IMR-90 (cell line): ENCODE data around the gene PDCD6IP. TPM values are rescaled to one million over a fixed set of nuclear protein-coding genes. Genes with fewer than 3 reads are reported as not detected.

ENCODE experiments used
- ATAC-seq: fragments of 200-7000 bp; cut with Tn5 transposase; 2 replicates; pipeline ENCODE4 v1.9.1; 2020; ENCODE audit warnings: low read depth, mild to moderate bottlenecking, moderate library complexity
- BruUV-seq: library from RNA; stranded (reverse); fragments of 400-500 nt; replicated peaks from 2 replicates; lab custom pipeline; 2021; lab: Mats Ljungman, UMichigan
- CTCF ChIA-PET: fragments of 300-600 bp; formaldehyde crosslinking; extraction: SDS; loops from one replicate; lab custom pipeline; 2021; ENCODE audit warnings: antibody characterized with exemption; lab: Yijun Ruan, JAX
- POLR2A ChIA-PET: fragments of 300-600 bp; sonication (Branson Sonifier 250); formaldehyde crosslinking; loops from one replicate; lab custom pipeline; 2022; ENCODE audit warnings: antibody characterized with exemption; ENCODE audit not compliant: unreplicated experiment; lab: Charles Lee
- DNase-seq: peaks from one replicate; pipeline ENCODE4 v3.0.0; 2013
- H2AFZ ChIP-seq: replicated peaks from 2 replicates; pipeline ENCODE3; 2013; ENCODE audit warnings: low read length, mild to moderate bottlenecking; ENCODE audit not compliant: poor library complexity
- H2AK5ac ChIP-seq: 2 replicates; pipeline ENCODE4 v1.6.1; 2013; ENCODE audit warnings: low read depth, low read length, inconsistent platforms
- H2AK9ac ChIP-seq: replicated peaks from 2 replicates; pipeline ENCODE3; 2013; ENCODE audit warnings: mild to moderate bottlenecking, low read depth, low read length, moderate library complexity; ENCODE audit not compliant: poor library complexity
- H2BK120ac ChIP-seq: 2 replicates; pipeline ENCODE4 v1.6.1; 2013; ENCODE audit warnings: low read depth, low read length, inconsistent platforms
- H2BK15ac ChIP-seq: 3 replicates; pipeline ENCODE4 v1.6.1; 2013; ENCODE audit warnings: low read depth, low read length, inconsistent platforms
- H2BK20ac ChIP-seq: 2 replicates; pipeline ENCODE4 v1.6.1; 2013; ENCODE audit warnings: low read depth, mild to moderate bottlenecking, inconsistent platforms, low read length, moderate library complexity
- H2BK5ac ChIP-seq: 2 replicates; pipeline ENCODE4 v1.6.1; 2013; ENCODE audit warnings: mild to moderate bottlenecking, low read depth, low read length, inconsistent platforms; ENCODE audit not compliant: poor library complexity, severe bottlenecking
- H3K14ac ChIP-seq: replicated peaks from 2 replicates; pipeline ENCODE4 v1.6.1; 2013; ENCODE audit warnings: low read depth, low read length, inconsistent platforms
- H3K18ac ChIP-seq: 2 replicates; pipeline ENCODE4 v1.6.1; 2013; ENCODE audit warnings: low read depth, low read length, control low read depth
- H3K23ac ChIP-seq: 2 replicates; pipeline ENCODE4 v1.6.1; 2013; ENCODE audit warnings: low read depth, low read length, inconsistent platforms
- H3K27ac ChIP-seq: 2 replicates; pipeline ENCODE4 v1.5.1; 2013; ENCODE audit warnings: mild to moderate bottlenecking, control low read depth, low read length; ENCODE audit not compliant: insufficient read depth
- H3K27me3 ChIP-seq: 2 replicates; pipeline ENCODE4 v1.6.1; 2013; ENCODE audit warnings: low read length; ENCODE audit not compliant: control insufficient read depth, insufficient read depth
- H3K36me3 ChIP-seq: 2 replicates; pipeline ENCODE4 v1.6.1; 2013; ENCODE audit warnings: low read length, mixed read lengths; ENCODE audit not compliant: control insufficient read depth, insufficient read depth
- H3K4ac ChIP-seq: 2 replicates; pipeline ENCODE4 v1.6.1; 2013; ENCODE audit warnings: low read depth, low read length, inconsistent platforms
- H3K4me1 ChIP-seq: 2 replicates; pipeline ENCODE4 v1.6.1; 2013; ENCODE audit warnings: low read length, mixed read lengths; ENCODE audit not compliant: control insufficient read depth, insufficient read depth
- H3K4me2 ChIP-seq: 2 replicates; pipeline ENCODE4 v1.6.1; 2013; ENCODE audit warnings: low read depth, mild to moderate bottlenecking, control low read depth, low read length, moderate library complexity
- H3K4me3 ChIP-seq: 2 replicates; pipeline ENCODE4 v1.5.1; 2013; ENCODE audit warnings: low read depth, mild to moderate bottlenecking, control low read depth, low read length, moderate library complexity; ENCODE audit not compliant: insufficient read depth
- H3K56ac ChIP-seq: 2 replicates; pipeline ENCODE4 v1.6.1; 2013; ENCODE audit warnings: low read length, inconsistent platforms; ENCODE audit not compliant: insufficient read depth; ENCODE audit errors: extremely low read depth
- H3K79me1 ChIP-seq, 2 experiments: 2 replicates each; pipeline ENCODE4 v1.6.1; 2013; ENCODE audit warnings: low read length in 2 of 2, inconsistent platforms in 1 of 2, low read depth in 1 of 2
- H3K9ac ChIP-seq: 2 replicates; pipeline ENCODE4 v1.6.1; 2013; ENCODE audit warnings: low read depth, low read length, control low read depth
- H3K9me1 ChIP-seq: 2 replicates; pipeline ENCODE4 v1.6.1; 2013; ENCODE audit warnings: low read length, inconsistent platforms; ENCODE audit not compliant: insufficient read depth
- H3K9me3 ChIP-seq: 2 replicates; pipeline ENCODE4 v1.6.1; 2013; ENCODE audit warnings: low read length; ENCODE audit not compliant: control insufficient read depth, insufficient read depth
- H4K20me1 ChIP-seq: 2 replicates; pipeline ENCODE4 v1.6.1; 2013; ENCODE audit warnings: low read length, inconsistent platforms; ENCODE audit not compliant: insufficient read depth
- H4K5ac ChIP-seq: 2 replicates; pipeline ENCODE4 v1.6.1; 2013; ENCODE audit warnings: mild to moderate bottlenecking, low read depth, low read length, control low read depth
- H4K8ac ChIP-seq, 2 experiments: 2 replicates each; pipeline ENCODE4 v1.6.1; 2013; ENCODE audit warnings: low read depth in 2 of 2, low read length in 2 of 2, control low read depth in 1 of 2, inconsistent platforms in 1 of 2
- H4K91ac ChIP-seq: 2 replicates; pipeline ENCODE4 v1.6.1; 2013; ENCODE audit warnings: low read depth, low read length, inconsistent platforms; ENCODE audit not compliant: insufficient read depth
- CEBPB ChIP-seq: IDR thresholded peaks from 2 replicates; pipeline ENCODE4 v1.6.1; 2012; ENCODE audit warnings: low read depth, low read length, improper control_type of control experiment
- CHD1 ChIP-seq: IDR thresholded peaks from 2 replicates; pipeline ENCODE4 v1.6.1; 2012; ENCODE audit warnings: low read depth, low read length, improper control_type of control experiment
- MAFK ChIP-seq: IDR thresholded peaks from 2 replicates; pipeline ENCODE4 v1.6.1; 2012; ENCODE audit warnings: low read depth, low read length, improper control_type of control experiment
- MAZ ChIP-seq: IDR thresholded peaks from 2 replicates; pipeline ENCODE4 v1.6.1; 2012; ENCODE audit warnings: low read depth, mild to moderate bottlenecking, low read length, improper control_type of control experiment, moderate library complexity, borderline replicate concordance
- MXI1 ChIP-seq: IDR thresholded peaks from 2 replicates; pipeline ENCODE4 v1.6.1; 2012; ENCODE audit warnings: low read depth, mild to moderate bottlenecking, low read length, moderate library complexity, borderline replicate concordance
- POLR2A ChIP-seq: IDR thresholded peaks from 2 replicates; pipeline ENCODE4 v1.6.1; 2012; ENCODE audit warnings: mild to moderate bottlenecking, low read depth, low read length
- RAD21 ChIP-seq: IDR thresholded peaks from 2 replicates; pipeline ENCODE4 v1.6.1; 2012; ENCODE audit warnings: low read length, improper control_type of control experiment
- RCOR1 ChIP-seq: IDR thresholded peaks from 2 replicates; pipeline ENCODE4 v1.6.1; 2012; ENCODE audit warnings: mild to moderate bottlenecking, low read length, improper control_type of control experiment; ENCODE audit not compliant: insufficient replicate concordance
- SMC3 ChIP-seq: fragments of 150-350 bp; IDR thresholded peaks from 2 replicates; pipeline ENCODE4 v1.6.1; 2016; ENCODE audit warnings: low read depth, mild to moderate bottlenecking, antibody characterized with exemption, low read length, moderate library complexity
- USF2 ChIP-seq: fragments of 150-350 bp; IDR thresholded peaks from 2 replicates; pipeline ENCODE4 v1.6.1; 2017; ENCODE audit warnings: mild to moderate bottlenecking, antibody characterized with exemption, low read length, low read depth
- dilution Hi-C: fragments of 300-500 bp; cut with HindIII; formaldehyde crosslinking; loops from one replicate; pipeline ENCODE4 v1.14.3; 2018; ENCODE audit warnings: low sequenced_read_pairs; ENCODE audit not compliant: unreplicated experiment
- in situ Hi-C: fragments of 300-500 bp; cut with MboI; formaldehyde crosslinking; loops from 3 replicates; pipeline ENCODE4 v1.14.3; 2019; ENCODE audit warnings: low sequenced_read_pairs, inconsistent platforms, mixed read lengths
- intact Hi-C: fragments of 100-400 bp; cut with micrococcal nuclease; formaldehyde crosslinking; loops from 2 replicates; pipeline ENCODE4 v1.10.0; 2022
- polyA plus RNA-seq, 3 experiments: library from polyadenylated mRNA; depleted of rRNA; stranded (reverse); fragments of >200 nt; gene quantifications; 2 replicates each; pipeline ENCODE4 v1.2.3, GENCODE V29; 2012; ENCODE audit warnings: low replicate concordance in 1 of 3
- total RNA-seq: library from RNA; depleted of rRNA; stranded (reverse); fragments of >200 nt; gene quantifications from 2 replicates; pipeline ENCODE4 v1.2.3, GENCODE V29; 2012

PDCD6IP gene
- total and polyA plus RNA-seq, 2 of the 4 experiments (the other 2 are of a cell fraction) = 68.1 to 78.3 TPM

GRCh38 chr3:33758281-33758680 lies 40.1 kb upstream of the PDCD6IP start:
- no peak overlapping the region for H3K56ac ChIP-seq
- no peak overlapping the region for H3K18ac ChIP-seq
- TF ChIP-seq CHD1 = no peak
- no peak for TF ChIP-seq MAZ
- no peak for TF ChIP-seq MXI1
- no peak for TF ChIP-seq POLR2A
- no peak for TF ChIP-seq RAD21
- TF ChIP-seq SMC3 = no peak
- no peak for TF ChIP-seq MAFK
- no peak for TF ChIP-seq USF2
- TF ChIP-seq CEBPB = no peak
- TF ChIP-seq RCOR1 = no peak
- H2BK5ac ChIP-seq = no peak overlapping the region
- no peak overlapping the region for H4K8ac ChIP-seq
- H3K36me3 ChIP-seq = no peaks in the 10 kb centered on the region
- no peaks in the 10 kb centered on the region for H3K4me1 ChIP-seq
- no peaks in the 10 kb centered on the region for H3K79me1 ChIP-seq
- H3K9ac ChIP-seq = no peak overlapping the region
- DNase-seq (no peak), ATAC-seq (no peak)
- peaks cover 4% of the 10 kb centered on the region; the same call in 1 of the 2 replicates for H3K9me3 ChIP-seq
- H3K14ac ChIP-seq = no peak overlapping the region
- H3K27ac ChIP-seq = no peak overlapping the region
- no peaks in the 10 kb centered on the region for H4K20me1 ChIP-seq
- no peak overlapping the region for H3K4me2 ChIP-seq
- no peak overlapping the region for H2AK9ac ChIP-seq
- no TSS peak for BruUV-seq
- H2BK120ac ChIP-seq = no peak overlapping the region
- H2BK20ac ChIP-seq = no peak overlapping the region
- intact Hi-C loops = no loop called here
- no peaks in the 10 kb centered on the region for H3K9me1 ChIP-seq
- no peak overlapping the region for H3K4ac ChIP-seq
- no peak overlapping the region for H3K23ac ChIP-seq
- H4K91ac ChIP-seq = no peak overlapping the region
- in situ Hi-C loops = no loop called here
- no peak overlapping the region for H4K5ac ChIP-seq
- CTCF ChIA-PET = no interaction called here
- H2AK5ac ChIP-seq = no peak overlapping the region
- H3K27me3 ChIP-seq = peaks cover under 1% of the 10 kb centered on the region; the same call in 1 of the 2 replicates
- no peak overlapping the region for H3K4me3 ChIP-seq
- dilution Hi-C loops = no loop called here
- POLR2A ChIA-PET = no interaction called here
- H2AFZ ChIP-seq = no peak overlapping the region
- H2BK15ac ChIP-seq = no peak overlapping the region
